Gastroesophageal sphincter (tissue), 4 donors: ENCODE measurements around the gene MSL3B.

ENCODE experiments used
- ATAC-seq: fragments of 150-250 bp; one replicate; pipeline ENCODE4 v1.9.1; 2016; ENCODE audit warnings: mild to moderate bottlenecking, moderate library complexity
- H3K27ac ChIP-seq, 4 donors: fragments of 200-600 bp; sonication (generic) in 3 of 4; 1 replicate in 3 of 4; 2 replicates in 1 of 4; pipeline ENCODE4 v1.5.1; 2016 to 2019
- H3K27me3 ChIP-seq: fragments of 200-600 bp; sonication (generic); one replicate; pipeline ENCODE4 v1.5.1; 2019
- H3K36me3 ChIP-seq, 2 donors: fragments of 200-600 bp; sonication (generic); one replicate each; pipeline ENCODE4 v1.5.1; 2019; ENCODE audit warnings: control low read depth in 1 of 2
- H3K4me1 ChIP-seq, 3 donors: fragments of 200-600 bp; sonication (generic); 1 replicate in 2 of 3; 2 replicates in 1 of 3; pipeline ENCODE4 v1.5.1; 2016 to 2019; ENCODE audit warnings: control low read depth in 2 of 3
- H3K4me3 ChIP-seq, 2 donors: fragments of 200-600 bp; sonication (generic); one replicate each; pipeline ENCODE4 v1.5.1; 2019; ENCODE audit warnings: mild to moderate bottlenecking in 1 of 2, moderate library complexity in 1 of 2
- H3K9me3 ChIP-seq, 3 donors: fragments of 200-600 bp; sonication (generic); one replicate each; pipeline ENCODE4 v1.5.1; 2017 to 2019; ENCODE audit warnings: control low read depth in 2 of 3
- CTCF ChIP-seq, 4 experiments: fragments of 200-600 bp in 2 of 4; fragments of 450-650 bp in 2 of 4; sonication (generic) in 1 of 4; IDR thresholded peaks; one replicate each; pipeline ENCODE4 v1.5.1; 2017 to 2019; ENCODE audit warnings: antibody characterized with exemption in 4 of 4, mild to moderate bottlenecking in 2 of 4, moderate library complexity in 2 of 4
- EP300 ChIP-seq: sonication (generic); formaldehyde crosslinking; IDR thresholded peaks from one replicate; pipeline ENCODE4 v1.6.1; 2017; ENCODE audit warnings: antibody characterized with exemption, mild to moderate bottlenecking
- POLR2A ChIP-seq, 2 donors: fragments of 450-650 bp; IDR thresholded peaks; one replicate each; pipeline ENCODE4 v1.6.1; 2017; ENCODE audit warnings: antibody characterized with exemption in 2 of 2, mild to moderate bottlenecking in 2 of 2, moderate library complexity in 1 of 2
- POLR2AphosphoS5 ChIP-seq: sonication (generic); formaldehyde crosslinking; IDR thresholded peaks from one replicate; pipeline ENCODE4 v1.6.1; 2017; ENCODE audit warnings: antibody characterized with exemption
- WGBS, 2 donors: methylation state at CpG; one replicate each; pipeline ENCODE4 v1.1.5; 2018; ENCODE audit warnings: low coverage in 1 of 2; 5-methylcytosine and 5-hydroxymethylcytosine counted together

The MSL3B gene

GRCh38 chr2:233867993-233868532 lies at the start of gene MSL3B:
Gene MSL3B, minus strand, starts transcription at chr2:233868386.
- ATAC-seq = peak; percentile 28
- TF ChIP-seq CTCF (IDR thresholded peaks at IDR 0.05) = peak in 1 of 4 experiments; percentile 9
- TF ChIP-seq EP300 = no peak
- TF ChIP-seq POLR2AphosphoS5 = no peak
- no peak for TF ChIP-seq POLR2A (IDR thresholded peaks at IDR 0.05)
- peaks cover 10% of the 10 kb centered on the region for H3K27me3 ChIP-seq
- peak within 1 kb of the TSS; percentile 33 to 51 for H3K4me3 ChIP-seq
- peaks cover 0 to 10% (median 0%) of the 10 kb centered on the region in 3 donors for H3K9me3 ChIP-seq
- WGBS, 2 donors = 6 to 16% methylated on average over 13 to 28 of the region's 50 CpGs
- H3K36me3 ChIP-seq = no peaks in the 10 kb centered on the region
- peak within 1 kb of the TSS in 3 of 4 donors; percentile 39 to 70 (median 64) for H3K27ac ChIP-seq
- no peaks in the 10 kb centered on the region for H3K4me1 ChIP-seq

GRCh38 chr2:233917116-233917515 lies 48.9 kb upstream of the MSL3B start, which contains the start of gene TRPM8:
Gene TRPM8, plus strand, starts transcription at chr2:233917373. Its CDS starts 9,165 bp downstream, at chr2:233926538.
- H3K27ac ChIP-seq = no peak within 1 kb of the TSS
- ATAC-seq = no peak
- peaks cover 0 to 6% (median 0%) of the 10 kb centered on the region in 3 donors for H3K9me3 ChIP-seq
- H3K36me3 ChIP-seq = no peaks in the 10 kb centered on the region
- TF ChIP-seq EP300 = no peak
- no peak for TF ChIP-seq POLR2A (IDR thresholded peaks at IDR 0.05)
- no peak for TF ChIP-seq POLR2AphosphoS5
- TF ChIP-seq CTCF (IDR thresholded peaks at IDR 0.05) = no peak
- H3K4me3 ChIP-seq = no peak within 1 kb of the TSS
- no peaks in the 10 kb centered on the region for H3K4me1 ChIP-seq
- H3K27me3 ChIP-seq = peaks cover 44% of the 10 kb centered on the region
- WGBS, 2 donors = 37% methylated on average over 5 of the region's 5 CpGs

- TF ChIP-seq POLR2AphosphoS5 (no peak), POLR2A (IDR thresholded peaks at IDR 0.05) (no peak), CTCF (IDR thresholded peaks at IDR 0.05) (no peak), EP300 (no peak)
- no peak for ATAC-seq
- Histone ChIP-seq H3K4me1 (no peaks in the 10 kb centered on the region), H3K36me3 (no peaks in the 10 kb centered on the region), H3K4me3 (no peak overlapping the region), H3K27me3 (peaks cover 47% of the 10 kb centered on the region), H3K9me3 (peaks cover 0 to 6% (median 0%) of the 10 kb centered on the region in 3 donors), H3K27ac (no peak overlapping the region)
- 14 to 17% methylated on average over 2 of the region's 2 CpGs for WGBS, 2 donors
These were observed 46.9 kb upstream of the MSL3B start for GRCh38 chr2:233915128-233915527.

GRCh38 chr2:233912691-233913423 lies 44.7 kb upstream of the MSL3B start:
- Histone ChIP-seq H3K9me3 (peaks cover 0 to 6% (median 0%) of the 10 kb centered on the region in 3 donors), H3K36me3 (no peaks in the 10 kb centered on the region), H3K4me3 (no peak overlapping the region), H3K4me1 (no peaks in the 10 kb centered on the region), H3K27ac (no peak overlapping the region), H3K27me3 (peaks cover 35% of the 10 kb centered on the region)
- no peak for TF ChIP-seq EP300
- ATAC-seq = no peak
- 7 to 33% methylated on average over 2 to 9 of the region's 9 CpGs for WGBS, 2 donors

GRCh38 chr2:233907627-233908026 lies 39.4 kb upstream of the MSL3B start:
- WGBS, 2 donors = 80 to 86% methylated on average over 1 to 3 of the region's 3 CpGs
- no peak overlapping the region for H3K27ac ChIP-seq
- H3K27me3 ChIP-seq = peaks cover 27% of the 10 kb centered on the region
- no peak overlapping the region for H3K4me3 ChIP-seq
- H3K4me1 ChIP-seq = no peaks in the 10 kb centered on the region
- H3K9me3 ChIP-seq = peaks cover 0 to 10% (median 0%) of the 10 kb centered on the region in 3 donors
- ATAC-seq = no peak
- TF ChIP-seq CTCF (IDR thresholded peaks at IDR 0.05) (no peak), POLR2A (IDR thresholded peaks at IDR 0.05) (no peak), POLR2AphosphoS5 (no peak), EP300 (no peak)
- H3K36me3 ChIP-seq = no peaks in the 10 kb centered on the region
